SK-N-SH (cell line): ENCODE data around the gene USP34. TPM values are rescaled to one million over a fixed set of nuclear protein-coding genes. Genes with fewer than 3 reads are reported as not detected.

Source experiments
- CTCF ChIA-PET: fragments of 300-600, 350-600 bp; formaldehyde crosslinking; extraction: SDS; loops from one replicate; lab custom pipeline; 2021; lab: Yijun Ruan, JAX
- POLR2A ChIA-PET: fragments of 350-600 bp; sonication (Branson Sonifier 250); formaldehyde crosslinking; extraction: SDS; loops from one replicate; lab custom pipeline; 2020; ENCODE audit warnings: antibody characterized with exemption, inconsistent platforms; lab: Yijun Ruan, JAX
- DNase-seq: peaks from one replicate; pipeline ENCODE4 v3.0.0; 2012
- H2AFZ ChIP-seq: fragments of 200-600 bp; sonication (generic); 2 replicates; pipeline ENCODE4 v1.8.1; 2016; ENCODE audit warnings: antibody characterized with exemption, mild to moderate bottlenecking, low read depth
- H3F3A ChIP-seq: fragments of 200-600 bp; sonication (generic); replicated peaks from 2 replicates; pipeline ENCODE3; 2016; ENCODE audit warnings: antibody characterized with exemption, mild to moderate bottlenecking; ENCODE audit not compliant: insufficient read depth
- H3K27ac ChIP-seq, 2 experiments: fragments of 200-500 bp in 1 of 2; fragments of 200-600 bp in 1 of 2; sonication (Bioruptor generic) in 1 of 2; sonication (generic), shearing (Covaris generic) in 1 of 2; 2 replicates each; pipeline versions ENCODE4 v1.5.1 to v1.6.1; 2014 to 2016; ENCODE audit warnings: low read depth in 2 of 2, inconsistent platforms in 1 of 2, low read length in 1 of 2, mild to moderate bottlenecking in 1 of 2, mixed read lengths in 1 of 2
- H3K27me3 ChIP-seq: fragments of 200-600 bp; sonication (generic), shearing (Covaris generic); 2 replicates; pipeline ENCODE4 v1.6.1; 2016; ENCODE audit warnings: mixed run types; ENCODE audit not compliant: insufficient read depth
- H3K36me3 ChIP-seq, 2 experiments: fragments of 200-500 bp in 1 of 2; fragments of 200-600 bp in 1 of 2; sonication (Bioruptor generic) in 1 of 2; sonication (generic) in 1 of 2; replicated peaks in 1 of 2; 2 replicates each; pipeline versions ENCODE3 to v1.5.1; 2014 to 2016; ENCODE audit warnings: low read length in 1 of 2, mild to moderate bottlenecking in 1 of 2; ENCODE audit not compliant: insufficient read depth in 2 of 2, control insufficient read depth in 1 of 2
- H3K4me1 ChIP-seq, 2 experiments: fragments of 200-500 bp in 1 of 2; fragments of 200-600 bp in 1 of 2; sonication (Bioruptor generic) in 1 of 2; sonication (generic), shearing (Covaris generic) in 1 of 2; 2 replicates each; pipeline versions ENCODE4 v1.5.1 to v1.6.1; 2014 to 2016; ENCODE audit warnings: low read depth in 1 of 2, low read length in 1 of 2, mixed run types in 1 of 2; ENCODE audit not compliant: insufficient read depth in 2 of 2, control insufficient read depth in 1 of 2
- H3K4me2 ChIP-seq: fragments of 200-600 bp; sonication (generic), shearing (Covaris generic); 2 replicates; pipeline ENCODE4 v1.6.1; 2017; ENCODE audit warnings: mixed run types
- H3K4me3 ChIP-seq, 2 experiments: fragments of 200-500 bp in 1 of 2; fragments of 200-600 bp in 1 of 2; sonication (Bioruptor generic) in 1 of 2; sonication (generic), shearing (Covaris generic) in 1 of 2; 2 replicates each; pipeline versions ENCODE4 v1.5.1 to v1.8.1; 2014 to 2016; ENCODE audit warnings: low read depth in 2 of 2, inconsistent platforms in 1 of 2, low read length in 1 of 2, mild to moderate bottlenecking in 1 of 2, mixed read lengths in 1 of 2, moderate library complexity in 1 of 2
- H3K79me2 ChIP-seq: fragments of 200-600 bp; sonication (generic); 2 replicates; pipeline ENCODE4 v1.8.1; 2017; ENCODE audit warnings: mild to moderate bottlenecking; ENCODE audit not compliant: insufficient read depth
- H3K9ac ChIP-seq: fragments of 200-600 bp; sonication (generic); 2 replicates; pipeline ENCODE4 v1.6.1; 2017; ENCODE audit warnings: mixed run types
- H3K9me2 ChIP-seq: fragments of 200-600 bp; sonication (generic); 2 replicates; pipeline ENCODE4 v1.6.1; 2017; ENCODE audit warnings: mixed run types
- H3K9me3 ChIP-seq: fragments of 200-600 bp; sonication (generic); 2 replicates; pipeline ENCODE4 v1.6.1; 2017; ENCODE audit warnings: mixed run types, mild to moderate bottlenecking, moderate library complexity
- H4K20me1 ChIP-seq: fragments of 200-600 bp; sonication (generic); 2 replicates; pipeline ENCODE4 v1.6.1; 2017; ENCODE audit warnings: mild to moderate bottlenecking, mixed run types; ENCODE audit not compliant: insufficient read depth
- CHD2 ChIP-seq: fragments of 150-350 bp; IDR thresholded peaks from 2 replicates; pipeline ENCODE4 v1.6.1; 2018; ENCODE audit warnings: low read length; ENCODE audit not compliant: partially characterized antibody
- ELF1 ChIP-seq: IDR thresholded peaks from 2 replicates; pipeline ENCODE4 v1.4.0; 2012
- EZH2phosphoT487 ChIP-seq: fragments of 200-600 bp; sonication (generic); IDR thresholded peaks from 2 replicates; pipeline ENCODE4 v1.6.1; 2017; ENCODE audit warnings: low read depth, mixed run types, mild to moderate bottlenecking, antibody characterized with exemption, moderate library complexity, borderline replicate concordance
- FOSL2 ChIP-seq: IDR thresholded peaks from 2 replicates; pipeline ENCODE4 v1.4.0; 2012; ENCODE audit warnings: low read depth, mild to moderate bottlenecking, moderate library complexity, borderline replicate concordance
- FOXJ3 ChIP-seq: sonication (generic); formaldehyde crosslinking; IDR thresholded peaks from 2 replicates; pipeline ENCODE4 v1.5.1; 2020; ENCODE audit warnings: mild to moderate bottlenecking, missing genetic modification reagents
- MEF2A ChIP-seq: IDR thresholded peaks from 2 replicates; pipeline ENCODE4 v1.4.0; 2012; ENCODE audit warnings: low read depth, borderline replicate concordance
- MXI1 ChIP-seq: IDR thresholded peaks from 2 replicates; pipeline ENCODE4 v1.6.1; 2012; ENCODE audit warnings: mild to moderate bottlenecking, low read depth, low read length, improper control_type of control experiment
- NRF1 ChIP-seq: IDR thresholded peaks from 2 replicates; pipeline ENCODE4 v1.6.1; 2012; ENCODE audit warnings: low read depth, mild to moderate bottlenecking, low read length
- POLR2AphosphoS5 ChIP-seq: IDR thresholded peaks from 2 replicates; pipeline ENCODE4 v1.6.1; 2012; ENCODE audit warnings: low read depth, low read length
- RAD21 ChIP-seq: IDR thresholded peaks from 2 replicates; pipeline ENCODE4 v1.6.1; 2012; ENCODE audit warnings: mild to moderate bottlenecking, low read length
- RXRA ChIP-seq: IDR thresholded peaks from 2 replicates; pipeline ENCODE4 v1.4.0; 2012; ENCODE audit warnings: low read depth, mild to moderate bottlenecking, borderline replicate concordance
- SIN3A ChIP-seq: IDR thresholded peaks from 2 replicates; pipeline ENCODE4 v1.6.1; 2012; ENCODE audit warnings: low read depth, mild to moderate bottlenecking, low read length, moderate library complexity, borderline replicate concordance
- SMC3 ChIP-seq: IDR thresholded peaks from 2 replicates; pipeline ENCODE4 v1.6.1; 2012; ENCODE audit warnings: low read depth, low read length, improper control_type of control experiment
- WGBS: methylation state at CpG from one replicate; pipeline ENCODE4 v1.1.6; 2017; ENCODE audit warnings: low lambda C conversion rate; 5-methylcytosine and 5-hydroxymethylcytosine counted together
- polyA plus RNA-seq, 3 experiments: library from polyadenylated mRNA; depleted of rRNA; stranded (reverse); fragments of >200 nt; gene quantifications; 2 replicates each; pipeline ENCODE4 v1.2.3, GENCODE V29; 2012
- TF ChIP-seq, protein P1 (sequence below): IDR thresholded peaks from 2 replicates; pipeline ENCODE4 v1.6.1; 2012; ENCODE audit warnings: mild to moderate bottlenecking, low read depth, low read length, moderate library complexity
- TF ChIP-seq, protein P2 (sequence below): IDR thresholded peaks from 2 replicates; pipeline ENCODE4 v1.4.0; 2012; ENCODE audit warnings: low read depth
- TF ChIP-seq, protein P3 (sequence below): IDR thresholded peaks from 2 replicates; pipeline ENCODE4 v1.4.0; 2012; ENCODE audit warnings: low read depth, borderline replicate concordance
- TF ChIP-seq, protein P4 (sequence below): fragments of 200-600 bp; sonication (generic); IDR thresholded peaks from 2 replicates; pipeline ENCODE4 v1.6.1; 2017; ENCODE audit warnings: antibody characterized with exemption, mild to moderate bottlenecking, moderate library complexity
- TF ChIP-seq, protein P5 (sequence below): IDR thresholded peaks from 2 replicates; pipeline ENCODE4; 2012

USP34 gene
- polyA plus RNA-seq, 1 of the 3 experiments (the other 2 are of a cell fraction): 31.4 TPM

DNA sequence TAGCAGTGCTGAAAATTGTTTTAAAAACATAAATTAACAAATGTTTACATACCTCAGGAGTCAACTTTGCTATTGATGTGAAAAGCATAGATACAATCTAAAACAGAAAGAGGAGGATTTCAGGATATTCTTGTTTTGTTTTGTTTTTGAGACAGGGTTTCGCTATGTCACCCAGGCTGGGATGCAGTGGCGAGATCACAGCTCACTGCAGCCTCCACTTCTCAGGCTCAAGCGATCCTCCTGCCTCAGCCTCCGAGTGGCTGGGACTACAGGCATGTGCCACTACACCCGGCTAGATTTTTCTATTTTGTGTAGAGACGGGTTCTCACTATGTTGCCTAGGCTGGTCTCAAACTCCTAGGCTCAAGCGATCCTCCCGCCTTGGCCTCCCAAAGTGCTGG is 248.3 kb downstream of the USP34 start:
- H3F3A ChIP-seq: peaks cover 14% of the 10 kb centered on the region
- H3K27ac ChIP-seq: no peak overlapping the region
- H3K4me3 ChIP-seq: no peak overlapping the region
- ChIA-PET CTCF (interaction anchor here (1.4 to 1.9 kb wide), 3 partner anchors 15 to 29 kb away, joined by 3 to 5 read pairs (median 4); no protein-coding TSS in a partner anchor), POLR2A (no interaction called here)
- H3K4me2 ChIP-seq: no peak overlapping the region
- no peak for DNase-seq
- no peaks in the 10 kb centered on the region for H3K9me3 ChIP-seq
- peaks cover 75 to 92% of the 10 kb centered on the region in 2 experiments for H3K36me3 ChIP-seq
- H3K9me2 ChIP-seq: no peaks in the 10 kb centered on the region
- WGBS: 99% methylated on average over 8 of the region's 8 CpGs
- H4K20me1 ChIP-seq: no peaks in the 10 kb centered on the region
- H3K27me3 ChIP-seq: no peaks in the 10 kb centered on the region
- H2AFZ ChIP-seq: no peak overlapping the region
- no peak overlapping the region for H3K9ac ChIP-seq
- TF ChIP-seq SIN3A (no peak), MXI1 (no peak)
- TF ChIP-seq, protein P1, sequence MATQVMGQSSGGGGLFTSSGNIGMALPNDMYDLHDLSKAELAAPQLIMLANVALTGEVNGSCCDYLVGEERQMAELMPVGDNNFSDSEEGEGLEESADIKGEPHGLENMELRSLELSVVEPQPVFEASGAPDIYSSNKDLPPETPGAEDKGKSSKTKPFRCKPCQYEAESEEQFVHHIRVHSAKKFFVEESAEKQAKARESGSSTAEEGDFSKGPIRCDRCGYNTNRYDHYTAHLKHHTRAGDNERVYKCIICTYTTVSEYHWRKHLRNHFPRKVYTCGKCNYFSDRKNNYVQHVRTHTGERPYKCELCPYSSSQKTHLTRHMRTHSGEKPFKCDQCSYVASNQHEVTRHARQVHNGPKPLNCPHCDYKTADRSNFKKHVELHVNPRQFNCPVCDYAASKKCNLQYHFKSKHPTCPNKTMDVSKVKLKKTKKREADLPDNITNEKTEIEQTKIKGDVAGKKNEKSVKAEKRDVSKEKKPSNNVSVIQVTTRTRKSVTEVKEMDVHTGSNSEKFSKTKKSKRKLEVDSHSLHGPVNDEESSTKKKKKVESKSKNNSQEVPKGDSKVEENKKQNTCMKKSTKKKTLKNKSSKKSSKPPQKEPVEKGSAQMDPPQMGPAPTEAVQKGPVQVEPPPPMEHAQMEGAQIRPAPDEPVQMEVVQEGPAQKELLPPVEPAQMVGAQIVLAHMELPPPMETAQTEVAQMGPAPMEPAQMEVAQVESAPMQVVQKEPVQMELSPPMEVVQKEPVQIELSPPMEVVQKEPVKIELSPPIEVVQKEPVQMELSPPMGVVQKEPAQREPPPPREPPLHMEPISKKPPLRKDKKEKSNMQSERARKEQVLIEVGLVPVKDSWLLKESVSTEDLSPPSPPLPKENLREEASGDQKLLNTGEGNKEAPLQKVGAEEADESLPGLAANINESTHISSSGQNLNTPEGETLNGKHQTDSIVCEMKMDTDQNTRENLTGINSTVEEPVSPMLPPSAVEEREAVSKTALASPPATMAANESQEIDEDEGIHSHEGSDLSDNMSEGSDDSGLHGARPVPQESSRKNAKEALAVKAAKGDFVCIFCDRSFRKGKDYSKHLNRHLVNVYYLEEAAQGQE: no peak
- H3K79me2 ChIP-seq: no peaks in the 10 kb centered on the region
- no peaks in the 10 kb centered on the region for H3K4me1 ChIP-seq

DNA sequence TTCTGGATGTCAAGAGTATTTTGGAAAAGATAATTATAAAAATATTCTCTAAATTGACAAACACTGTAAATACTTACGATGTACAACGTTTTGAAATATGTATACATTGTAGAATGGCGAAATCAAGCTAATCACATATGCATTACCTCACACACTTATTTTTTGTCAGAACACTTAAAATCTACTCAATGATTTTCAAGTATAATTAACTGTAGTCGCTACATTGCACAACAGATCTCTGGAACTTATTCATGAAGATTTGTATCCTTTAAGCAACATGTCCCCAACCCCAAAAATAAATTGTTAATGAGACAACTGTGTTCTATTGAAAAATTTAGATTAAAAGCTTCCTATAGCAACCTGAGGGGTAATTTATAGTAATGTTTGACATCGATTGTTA is 249.1 kb downstream of the USP34 start:
- DNase-seq: no peak
- H3K27ac ChIP-seq: no peak overlapping the region
- no peak overlapping the region for H3K9ac ChIP-seq
- POLR2A ChIA-PET: no interaction called here
- no peak overlapping the region for H3K4me3 ChIP-seq
- no peaks in the 10 kb centered on the region for H3K79me2 ChIP-seq
- WGBS: 97% methylated on average over 5 of the region's 5 CpGs
- CTCF ChIA-PET: interaction anchor here (1.4 to 1.9 kb wide), 2 partner anchors 15 to 29 kb away, joined by 3 to 5 read pairs; no protein-coding TSS in a partner anchor
- H3K9me2 ChIP-seq: no peaks in the 10 kb centered on the region
- no peaks in the 10 kb centered on the region for H3K9me3 ChIP-seq
- H3K4me2 ChIP-seq: no peak overlapping the region
- H3K27me3 ChIP-seq: no peaks in the 10 kb centered on the region
- H2AFZ ChIP-seq: no peak overlapping the region
- TF ChIP-seq NRF1: no peak
- TF ChIP-seq POLR2AphosphoS5: no peak
- TF ChIP-seq, protein P2, sequence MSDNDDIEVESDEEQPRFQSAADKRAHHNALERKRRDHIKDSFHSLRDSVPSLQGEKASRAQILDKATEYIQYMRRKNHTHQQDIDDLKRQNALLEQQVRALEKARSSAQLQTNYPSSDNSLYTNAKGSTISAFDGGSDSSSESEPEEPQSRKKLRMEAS: no peak
- no peak for TF ChIP-seq SIN3A
- no peak for TF ChIP-seq RXRA
- no peak for TF ChIP-seq RAD21
- TF ChIP-seq, protein P3, sequence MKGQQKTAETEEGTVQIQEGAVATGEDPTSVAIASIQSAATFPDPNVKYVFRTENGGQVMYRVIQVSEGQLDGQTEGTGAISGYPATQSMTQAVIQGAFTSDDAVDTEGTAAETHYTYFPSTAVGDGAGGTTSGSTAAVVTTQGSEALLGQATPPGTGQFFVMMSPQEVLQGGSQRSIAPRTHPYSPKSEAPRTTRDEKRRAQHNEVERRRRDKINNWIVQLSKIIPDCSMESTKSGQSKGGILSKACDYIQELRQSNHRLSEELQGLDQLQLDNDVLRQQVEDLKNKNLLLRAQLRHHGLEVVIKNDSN: no peak
- no peak for TF ChIP-seq FOSL2
- no peak for TF ChIP-seq MEF2A
- no peak for TF ChIP-seq ELF1
- TF ChIP-seq, protein P4, sequence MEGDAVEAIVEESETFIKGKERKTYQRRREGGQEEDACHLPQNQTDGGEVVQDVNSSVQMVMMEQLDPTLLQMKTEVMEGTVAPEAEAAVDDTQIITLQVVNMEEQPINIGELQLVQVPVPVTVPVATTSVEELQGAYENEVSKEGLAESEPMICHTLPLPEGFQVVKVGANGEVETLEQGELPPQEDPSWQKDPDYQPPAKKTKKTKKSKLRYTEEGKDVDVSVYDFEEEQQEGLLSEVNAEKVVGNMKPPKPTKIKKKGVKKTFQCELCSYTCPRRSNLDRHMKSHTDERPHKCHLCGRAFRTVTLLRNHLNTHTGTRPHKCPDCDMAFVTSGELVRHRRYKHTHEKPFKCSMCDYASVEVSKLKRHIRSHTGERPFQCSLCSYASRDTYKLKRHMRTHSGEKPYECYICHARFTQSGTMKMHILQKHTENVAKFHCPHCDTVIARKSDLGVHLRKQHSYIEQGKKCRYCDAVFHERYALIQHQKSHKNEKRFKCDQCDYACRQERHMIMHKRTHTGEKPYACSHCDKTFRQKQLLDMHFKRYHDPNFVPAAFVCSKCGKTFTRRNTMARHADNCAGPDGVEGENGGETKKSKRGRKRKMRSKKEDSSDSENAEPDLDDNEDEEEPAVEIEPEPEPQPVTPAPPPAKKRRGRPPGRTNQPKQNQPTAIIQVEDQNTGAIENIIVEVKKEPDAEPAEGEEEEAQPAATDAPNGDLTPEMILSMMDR: no peak
- TF ChIP-seq MXI1: no peak
- no peak for TF ChIP-seq EZH2phosphoT487
- no peak for TF ChIP-seq CHD2
- TF ChIP-seq, protein P5, sequence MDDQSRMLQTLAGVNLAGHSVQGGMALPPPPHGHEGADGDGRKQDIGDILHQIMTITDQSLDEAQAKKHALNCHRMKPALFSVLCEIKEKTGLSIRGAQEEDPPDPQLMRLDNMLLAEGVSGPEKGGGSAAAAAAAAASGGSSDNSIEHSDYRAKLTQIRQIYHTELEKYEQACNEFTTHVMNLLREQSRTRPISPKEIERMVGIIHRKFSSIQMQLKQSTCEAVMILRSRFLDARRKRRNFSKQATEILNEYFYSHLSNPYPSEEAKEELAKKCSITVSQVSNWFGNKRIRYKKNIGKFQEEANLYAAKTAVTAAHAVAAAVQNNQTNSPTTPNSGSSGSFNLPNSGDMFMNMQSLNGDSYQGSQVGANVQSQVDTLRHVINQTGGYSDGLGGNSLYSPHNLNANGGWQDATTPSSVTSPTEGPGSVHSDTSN: no peak
- TF ChIP-seq SMC3: no peak
- TF ChIP-seq FOXJ3: no peak
- peaks cover 75 to 92% of the 10 kb centered on the region in 2 experiments for H3K36me3 ChIP-seq
- H4K20me1 ChIP-seq: no peaks in the 10 kb centered on the region
- H3K4me1 ChIP-seq: no peaks in the 10 kb centered on the region
- H3F3A ChIP-seq: peaks cover 14% of the 10 kb centered on the region
